HG02970 (cell line): ENCODE measurements around the gene GRB2.
"Not testable (repeated sequence)": the region's sequence is repeated elsewhere in the genome, so short reads cannot be mapped to it uniquely, and the experiment has no call there.

Experiments used
- ATAC-seq: cut with Tn5 transposase; IDR thresholded peaks from one replicate; pipeline ENCODE4 v1.9.1; 2021; ENCODE audit warnings: mild to moderate bottlenecking, moderate library complexity, moderate number of reproducible peaks; ENCODE audit not compliant: unreplicated experiment, low FRiP score

Gene GRB2

GRCh38 chr17:75325827-75326225, 79.7 kb downstream of the GRB2 start:
- ATAC-seq: no peak

- no peak for ATAC-seq
Observed at GRCh38 chr17:75325348-75325747, 80.1 kb downstream of the GRB2 start.

DNA sequence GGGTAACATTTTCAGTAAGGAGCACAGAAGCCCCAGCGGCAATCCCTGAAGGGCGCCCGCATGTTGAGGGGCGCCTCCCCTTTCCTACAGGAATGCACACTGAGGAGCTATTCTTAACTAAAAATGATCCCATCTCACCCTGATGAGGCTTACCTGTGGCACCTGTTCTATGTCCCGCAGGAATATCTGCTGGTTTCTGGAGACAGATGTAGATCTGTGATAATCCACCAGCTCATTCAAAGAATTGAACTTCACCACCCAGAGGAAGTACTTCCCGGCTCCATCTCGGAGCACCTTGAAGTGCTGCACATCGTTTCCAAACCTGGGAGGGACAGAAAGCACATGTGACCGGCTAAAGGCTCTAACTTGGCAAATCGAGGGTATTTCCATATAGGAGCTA, 84.0 kb downstream of the GRB2 start:
- no peak for ATAC-seq

DNA sequence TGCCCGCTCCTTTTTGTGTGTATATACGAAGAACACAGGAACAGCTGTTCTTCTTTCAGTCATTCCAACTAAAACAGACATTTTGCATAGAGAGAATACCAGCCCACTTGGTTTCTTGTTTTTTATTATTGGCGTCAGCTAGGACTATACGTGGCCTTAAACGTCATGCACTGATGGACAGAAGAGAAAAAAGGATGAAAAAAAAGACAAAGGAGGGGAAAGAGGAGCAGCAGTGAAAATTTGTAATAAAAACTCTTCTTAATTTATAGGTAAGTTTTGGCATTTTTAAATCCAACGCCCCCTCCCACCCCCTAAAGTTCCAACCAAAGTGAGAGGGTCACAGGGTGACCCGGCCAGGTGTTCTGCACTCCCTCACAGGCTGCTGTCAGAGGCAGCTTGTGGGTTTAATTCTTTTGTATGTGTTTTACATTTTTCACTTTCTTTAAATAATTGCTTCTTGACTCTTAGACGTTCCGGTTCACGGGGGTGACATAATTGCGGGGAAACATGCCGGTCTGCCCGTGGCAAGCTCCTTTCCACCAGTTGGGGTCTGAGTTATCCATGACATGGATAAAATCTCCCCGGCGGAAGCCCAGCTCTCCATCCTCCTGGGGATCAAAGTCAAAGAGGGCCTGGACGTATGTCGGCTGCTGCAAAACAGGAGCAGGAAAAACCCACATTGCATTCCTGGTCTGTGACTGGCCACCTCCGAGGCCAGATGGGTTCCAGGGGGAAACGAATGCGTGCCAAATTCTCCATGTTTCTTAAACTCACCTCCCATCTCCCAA, 85.4 kb downstream of the GRB2 start:
- ATAC-seq: peak; percentile 42

DNA sequence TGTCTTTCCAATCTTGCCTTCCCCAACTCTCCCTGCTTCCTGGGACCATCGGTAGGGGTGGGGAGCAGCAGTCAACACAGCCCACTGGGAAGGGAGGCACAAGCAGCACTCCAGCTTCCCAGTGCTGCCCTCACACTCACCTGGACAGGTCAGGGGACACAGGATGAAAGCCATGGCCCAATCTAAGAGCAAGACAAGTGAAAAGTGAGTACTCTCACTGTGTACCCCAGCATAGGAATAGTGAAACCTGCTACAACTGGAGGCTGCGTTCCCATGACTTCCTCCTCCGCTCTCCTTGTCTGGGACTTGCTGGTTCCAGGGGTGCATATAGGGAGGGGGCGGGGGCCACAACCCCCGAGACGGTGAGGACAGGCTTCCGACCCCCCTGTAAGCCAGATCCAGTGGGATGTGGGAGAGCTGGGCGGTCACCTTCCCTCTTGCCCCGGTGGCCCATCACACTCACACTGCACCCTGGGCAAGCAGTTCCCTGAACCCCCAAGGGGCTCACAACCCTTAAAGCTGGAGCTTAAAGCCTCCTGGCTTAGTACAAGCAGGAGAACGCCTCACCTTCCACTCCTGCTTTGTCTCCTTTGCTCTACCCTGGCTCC, 86.8 kb downstream of the GRB2 start:
- no peak for ATAC-seq

DNA sequence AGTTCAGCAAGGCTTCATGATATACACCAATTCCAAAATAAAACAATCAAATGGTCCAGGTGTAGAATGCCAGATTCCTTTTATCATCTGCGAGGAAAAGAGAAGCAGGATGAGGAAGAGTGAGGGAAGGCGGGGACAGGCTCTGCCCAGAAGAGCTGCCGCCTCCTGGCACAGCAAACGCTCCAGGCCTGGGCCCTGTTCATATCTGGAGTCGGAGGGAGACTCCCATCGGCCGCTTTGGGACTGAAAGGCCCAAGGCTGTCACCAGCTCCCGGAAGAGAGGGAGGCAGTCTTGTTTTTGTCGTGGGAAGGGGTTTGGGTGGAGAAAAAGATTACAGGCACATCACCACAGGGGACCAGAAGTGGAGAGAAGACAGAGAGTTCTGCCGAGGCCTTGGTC, 87.3 kb downstream of the GRB2 start:
- no peak for ATAC-seq

GRCh38 chr17:75317671-75318070, 87.8 kb downstream of the GRB2 start:
- ATAC-seq: no peak

GRCh38 chr17:75316253-75316652, 89.2 kb downstream of the GRB2 start:
- ATAC-seq: no peak

GRCh38 chr17:75315541-75316243, 89.8 kb downstream of the GRB2 start:
- no peak for ATAC-seq

- ATAC-seq: no peak
Observed at GRCh38 chr17:75313941-75314551, 91.4 kb downstream of the GRB2 start.

DNA sequence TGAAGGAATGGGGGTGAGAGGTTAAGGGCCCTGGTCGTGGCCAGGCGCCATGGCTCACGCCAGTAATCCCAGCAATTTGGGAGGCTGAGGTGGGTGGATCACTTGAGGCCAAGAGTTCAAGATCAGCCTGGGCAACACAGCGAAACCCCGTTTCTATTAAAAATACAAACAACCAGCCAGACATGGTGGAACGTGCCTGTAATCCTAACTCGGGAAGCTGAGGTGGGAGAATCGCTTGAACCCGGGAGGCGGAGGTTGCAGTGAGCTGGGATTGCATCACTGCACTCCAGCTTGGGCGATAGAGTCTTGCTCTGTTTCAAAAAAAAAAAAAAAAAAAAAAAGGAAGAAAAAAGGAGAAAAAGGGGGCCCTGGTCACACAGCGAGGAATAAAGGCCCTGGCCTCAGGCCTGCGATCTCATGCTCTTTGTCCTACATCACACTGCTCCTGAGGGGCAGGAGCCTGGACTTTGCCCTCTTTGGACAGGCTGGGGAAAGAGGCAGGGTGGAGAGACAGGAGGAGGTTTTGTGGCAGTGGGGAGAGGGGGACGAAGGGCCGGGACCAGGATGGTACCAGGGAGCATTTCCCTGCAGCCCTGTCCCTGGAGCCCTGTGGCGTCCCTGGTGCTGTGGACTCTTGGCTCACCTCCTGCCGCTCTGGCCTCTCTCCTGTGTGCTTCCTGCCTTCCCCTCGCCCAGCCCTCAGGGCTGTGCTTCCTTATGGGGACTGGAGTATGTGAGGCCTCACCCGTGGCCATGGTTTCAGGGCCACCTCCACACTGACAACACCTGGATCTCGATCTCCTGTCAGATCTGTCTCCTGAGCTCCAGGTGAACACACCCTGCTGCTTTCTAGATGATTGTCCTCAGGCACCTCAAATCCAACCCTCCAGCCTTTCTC, 96.5 kb downstream of the GRB2 start:
- ATAC-seq: no peak

DNA sequence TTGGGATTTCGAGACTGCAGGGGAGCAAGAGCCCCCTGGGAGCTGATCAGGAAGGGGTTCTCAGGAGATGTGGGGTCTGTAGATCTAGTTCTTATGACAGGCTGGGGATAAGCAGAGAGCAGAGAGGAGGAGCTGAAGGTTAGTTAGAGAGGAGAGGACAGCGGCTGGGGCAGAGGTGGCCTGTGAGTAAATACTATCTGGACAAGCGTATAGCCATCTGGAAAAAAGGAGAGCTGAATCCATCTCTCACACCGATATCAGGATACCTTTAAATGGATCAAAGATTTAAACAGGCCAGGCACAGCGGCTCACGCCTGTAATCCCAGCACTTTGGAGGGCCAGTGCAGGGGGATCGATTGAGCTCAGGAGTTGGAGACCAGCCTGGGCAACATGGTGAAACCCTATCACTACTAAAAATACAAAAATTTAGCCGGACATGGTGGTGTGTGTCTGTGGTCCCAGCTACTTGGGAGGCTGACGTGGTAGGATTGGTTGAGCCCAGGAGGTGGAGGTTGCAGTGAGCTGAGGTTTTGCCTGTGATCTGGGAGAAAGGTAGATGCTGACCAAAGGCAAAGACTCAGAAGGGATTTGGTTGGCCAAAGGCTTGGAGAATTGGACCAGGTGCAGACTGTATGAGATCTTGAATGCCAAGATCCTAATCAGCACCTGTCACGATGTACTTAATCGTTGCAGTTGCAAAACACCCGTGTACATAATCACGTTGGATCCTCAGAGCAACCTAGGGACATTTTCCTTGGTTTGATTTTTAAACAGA, 97.3 kb downstream of the GRB2 start:
- ATAC-seq: no peak

DNA sequence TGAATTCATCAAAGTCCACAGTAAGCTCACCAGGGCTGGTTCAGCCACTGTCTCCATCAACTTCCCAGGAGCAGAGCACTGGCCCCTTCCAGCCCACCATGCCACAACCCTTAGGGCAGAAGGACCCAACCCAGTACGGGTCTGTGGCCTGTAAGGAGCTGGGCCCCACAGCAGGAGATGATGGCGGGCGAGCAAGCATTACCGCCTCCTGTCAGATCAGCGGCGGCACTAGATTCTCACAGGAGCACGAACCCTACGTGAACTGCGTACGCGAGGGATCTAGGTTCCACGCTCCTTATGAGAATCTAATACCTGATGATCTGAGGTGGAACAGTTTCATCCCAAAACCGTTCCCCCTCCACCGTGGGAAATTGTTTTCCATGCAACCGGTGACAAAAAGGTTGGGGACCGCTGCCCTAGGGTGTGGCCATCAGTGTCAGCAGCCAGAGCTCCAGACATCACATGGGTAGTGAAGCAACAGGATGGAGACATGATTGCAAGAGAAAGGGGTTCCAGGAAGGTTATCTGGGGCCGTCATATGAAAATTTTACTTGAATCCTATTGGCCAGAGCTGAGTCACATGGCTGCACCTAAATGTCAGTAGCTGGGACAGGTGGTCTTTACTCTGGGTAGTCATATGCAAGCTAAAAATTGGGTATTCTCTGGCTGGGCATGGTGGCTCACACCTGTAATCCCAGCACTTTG, 103.8 kb downstream of the GRB2 start:
- ATAC-seq: no peak

GRCh38 chr17:75301049-75301448, 104.4 kb downstream of the GRB2 start:
- no peak for ATAC-seq

DNA sequence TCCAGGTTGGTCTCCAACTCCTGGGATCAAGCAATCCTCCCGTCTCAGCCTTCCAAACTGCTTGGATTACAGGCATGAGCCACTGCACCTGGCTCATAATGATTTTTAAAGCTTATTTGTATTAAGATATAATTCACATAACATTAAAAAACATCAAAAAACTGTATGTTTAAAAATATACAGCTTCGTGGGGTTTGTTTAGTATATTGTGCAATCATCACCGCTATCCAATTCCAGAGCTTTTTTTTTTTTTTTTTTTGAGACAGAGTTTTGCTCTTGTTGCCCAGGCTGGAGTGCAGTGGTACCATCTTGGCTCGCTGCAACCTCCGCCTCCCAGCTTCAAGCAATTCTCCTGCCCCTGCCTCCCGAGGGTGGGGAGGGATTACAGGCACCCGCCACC, 105.2 kb downstream of the GRB2 start:
- no peak for ATAC-seq

DNA sequence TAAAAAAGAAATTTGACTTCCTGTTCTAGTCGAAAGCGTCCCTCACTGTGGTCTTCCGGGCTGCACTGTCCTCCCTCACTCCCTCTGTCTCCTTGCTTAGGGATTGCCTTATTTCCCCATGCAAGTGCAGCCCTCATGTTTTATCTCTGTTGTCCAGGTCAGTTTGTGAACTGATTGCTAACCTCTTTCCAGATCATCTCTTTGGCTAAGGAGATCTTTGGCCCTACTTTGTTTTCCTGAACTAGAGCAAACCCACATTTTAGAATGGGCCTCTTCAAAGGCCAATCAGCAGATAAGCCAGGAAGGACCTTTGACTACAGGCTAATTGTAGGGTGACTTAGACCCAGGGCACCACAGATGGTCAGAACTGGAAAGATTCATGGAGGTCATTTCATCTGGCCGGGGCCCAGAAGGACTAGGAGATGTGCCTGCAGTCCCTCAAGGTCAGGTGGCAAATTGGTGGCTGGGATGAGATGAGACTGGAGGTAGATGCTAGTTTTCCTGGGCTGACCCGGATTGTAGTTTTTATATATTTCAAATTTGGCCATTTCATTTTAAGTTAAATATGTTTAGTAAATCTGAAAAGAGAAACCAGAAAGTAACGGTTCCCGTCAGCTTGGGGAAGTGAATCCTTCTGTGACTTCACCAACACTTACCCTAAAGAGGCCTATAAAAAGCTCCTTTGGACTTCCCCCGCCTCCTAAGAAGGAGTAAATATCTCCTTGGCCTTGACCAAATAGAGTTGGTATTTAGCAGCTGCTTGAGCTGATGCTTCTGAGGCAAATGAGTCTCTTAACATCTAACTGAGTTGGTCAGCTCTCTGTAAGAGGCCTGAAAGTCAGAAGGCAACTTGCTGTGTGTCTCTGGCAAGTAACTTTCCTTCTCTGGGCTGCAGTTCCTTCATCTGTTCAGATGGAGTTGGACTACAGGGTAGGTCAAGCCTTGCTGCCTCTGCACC, 110.0 kb downstream of the GRB2 start:
- ATAC-seq: peak; percentile 57

DNA sequence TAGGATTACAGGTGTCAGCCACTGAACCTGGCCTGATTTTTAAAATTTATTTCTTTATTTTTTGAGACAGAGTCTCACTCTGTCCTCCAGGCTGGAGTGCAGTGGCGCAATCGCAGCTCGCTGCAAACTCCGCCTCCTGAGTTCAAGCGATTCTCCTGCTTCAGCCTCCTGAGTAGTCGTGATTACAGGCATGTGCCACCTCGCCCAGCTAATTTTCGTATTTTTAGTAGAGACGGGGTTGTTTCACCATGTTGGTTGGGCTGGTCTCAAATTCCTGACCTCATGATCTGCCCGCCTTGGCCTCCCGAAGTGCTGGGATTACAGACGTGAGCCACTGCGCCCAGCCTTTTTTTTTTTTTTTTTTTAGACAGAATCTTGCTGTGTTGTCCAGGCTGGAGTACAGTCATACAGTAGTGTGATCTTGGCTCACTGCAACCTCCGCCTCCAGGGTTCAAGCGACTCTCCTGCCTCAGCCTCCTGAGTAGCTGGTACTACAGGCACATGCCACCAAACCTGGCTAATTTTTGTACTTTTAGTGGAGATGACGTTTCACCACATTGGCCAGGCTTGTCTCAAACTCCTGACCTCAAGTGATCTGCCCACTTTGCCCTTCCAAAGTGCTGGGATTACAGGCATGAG, 112.5 kb downstream of the GRB2 start:
- ATAC-seq: not testable (repeated sequence)
